ACHN (cell line): ENCODE measurements around the gene LIX1L.
"Not testable (repeated sequence)": the region's sequence is repeated elsewhere in the genome, so short reads cannot be mapped to it uniquely, and the experiment has no call there.

Experiments used
- DNase-seq: peaks from one replicate; pipeline ENCODE4 v3.0.0-alpha.2; 2015
- in situ Hi-C: cut with HindIII; loops from 2 replicates; pipeline ENCODE4 v1.10.0; 2017; ENCODE audit warnings: low sequenced_read_pairs, low pct_ligation_motif_present, low pct_unique_long_range_greater_than_20kb

The LIX1L gene

DNA sequence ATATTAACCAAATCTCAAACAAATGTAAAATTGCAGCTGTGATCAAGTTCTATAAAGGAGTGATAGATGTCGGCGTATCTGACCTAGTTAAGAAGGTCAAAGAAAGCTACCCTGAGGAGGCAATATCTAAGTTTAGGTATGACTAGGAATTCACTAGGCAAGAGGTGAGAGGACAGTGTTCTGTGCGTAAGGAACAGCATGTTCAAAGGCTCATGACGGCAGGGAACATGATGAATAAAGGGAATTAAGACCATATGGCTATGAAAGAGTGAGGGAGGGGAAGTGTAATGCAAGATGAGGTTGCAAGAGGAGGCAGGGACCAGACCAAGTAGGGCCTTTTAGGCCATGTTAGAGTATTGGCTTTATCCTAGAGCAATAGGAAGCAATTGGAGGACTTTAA lies 8.6 kb downstream of the LIX1L start:
- in situ Hi-C loops, result no loop called here
- no peak for DNase-seq

- in situ Hi-C loops, result no loop called here
Measured at GRCh38 chr1:145947551-145947950, 10.3 kb downstream of the LIX1L start.

GRCh38 chr1:145946477-145946986 lies 11.3 kb downstream of the LIX1L start:
- in situ Hi-C loops, result no loop called here
- DNase-seq, result no peak

More at GRCh38 chr1:145947551-145947950, 10.3 kb downstream of the LIX1L start:
- DNase-seq, result no peak

DNA sequence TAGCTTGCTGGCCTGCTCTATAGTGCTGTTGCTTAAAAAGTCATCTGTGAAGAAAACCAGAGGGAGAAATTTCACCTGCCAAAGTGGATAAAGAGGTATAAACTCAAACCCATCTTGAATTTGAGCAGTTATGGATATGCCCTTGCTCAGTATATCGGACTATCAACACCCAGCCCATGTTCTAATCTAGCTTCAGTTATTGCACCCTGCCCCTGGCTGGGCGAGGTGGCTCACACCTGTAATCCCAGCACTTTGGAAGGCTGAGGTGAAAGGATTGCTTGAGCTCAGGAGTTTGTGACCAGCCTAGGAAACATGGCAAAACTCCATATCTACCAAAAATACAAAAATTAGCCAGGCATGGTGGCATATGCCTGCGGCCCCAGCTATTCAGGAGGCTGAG lies 13.3 kb downstream of the LIX1L start:
- in situ Hi-C loops, result no loop called here
- DNase-seq, result no peak

GRCh38 chr1:145942871-145943270 lies 14.9 kb downstream of the LIX1L start:
- in situ Hi-C loops, result no loop called here
- no peak for DNase-seq

DNA sequence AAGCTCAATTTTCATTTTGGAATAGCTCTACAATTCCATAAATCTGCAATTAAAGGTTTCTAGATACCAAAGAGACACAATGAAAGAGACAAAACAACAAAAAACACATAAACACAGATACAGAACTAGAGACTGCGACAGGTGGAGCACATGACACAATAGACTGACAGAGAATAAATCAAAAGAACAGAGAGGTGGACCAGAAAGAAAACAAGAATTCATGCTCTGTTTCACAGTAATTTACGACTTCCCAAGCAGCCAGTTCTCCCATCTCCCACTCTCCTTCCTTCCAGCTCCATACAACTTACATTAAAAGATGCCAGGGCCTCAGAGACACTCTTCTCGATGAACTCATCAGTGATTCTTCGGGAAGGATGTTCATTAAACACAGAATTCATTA lies 15.4 kb downstream of the LIX1L start:
- DNase-seq, result no peak
- in situ Hi-C loops, result no loop called here

- DNase-seq, result no peak
- in situ Hi-C loops, result no loop called here
Measured at GRCh38 chr1:145937436-145937835, 20.4 kb downstream of the LIX1L start.

GRCh38 chr1:145936247-145936646 lies 21.6 kb downstream of the LIX1L start:
- in situ Hi-C loops, result no loop called here
- no peak for DNase-seq

GRCh38 chr1:145935708-145936107 lies 22.1 kb downstream of the LIX1L start:
- in situ Hi-C loops, result no loop called here
- no peak for DNase-seq

GRCh38 chr1:145932522-145933009 lies 25.3 kb downstream of the LIX1L start:
- in situ Hi-C loops, result not testable (repeated sequence)

DNA sequence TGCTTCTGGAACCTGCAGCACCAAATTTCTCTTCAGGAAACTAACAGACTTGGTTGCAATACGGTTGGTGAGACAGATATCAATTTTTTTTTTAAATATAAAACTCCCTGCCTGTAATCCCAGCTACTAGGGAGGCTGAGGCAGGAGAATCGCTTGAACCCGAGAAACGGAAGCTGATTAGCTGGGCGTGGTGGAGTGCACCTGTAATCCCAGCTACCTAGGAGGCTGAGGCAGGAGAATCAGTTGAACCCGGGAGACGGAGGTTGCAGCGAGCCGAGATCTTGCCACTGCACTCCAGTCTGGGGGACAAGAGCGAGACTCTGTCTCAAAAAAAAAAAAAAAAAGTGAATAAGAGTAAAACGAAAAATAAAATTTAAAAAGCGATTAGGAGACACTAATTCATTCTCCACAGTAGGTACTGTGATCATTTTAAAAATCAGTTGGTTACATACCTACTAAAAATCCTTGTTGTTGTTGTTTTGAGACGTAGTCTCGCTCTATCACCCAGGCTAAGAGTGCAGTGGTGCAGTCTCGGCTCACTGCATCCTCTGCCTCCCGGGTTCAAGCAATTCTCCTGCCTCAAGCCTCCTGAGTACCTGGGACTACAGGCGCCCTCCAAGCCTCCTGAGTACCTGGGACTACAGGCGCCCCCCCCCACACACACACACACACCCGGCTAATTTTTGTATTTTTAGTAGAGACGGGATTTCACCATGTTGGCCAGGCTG lies 29.7 kb downstream of the LIX1L start:
- in situ Hi-C loops, result no loop called here
- no peak for DNase-seq

More at GRCh38 chr1:145932522-145933009, 25.3 kb downstream of the LIX1L start:
- DNase-seq, result not testable (repeated sequence)

GRCh38 chr1:145927063-145927886 lies 30.5 kb downstream of the LIX1L start, which contains the start of gene RBM8A:
Gene RBM8A (minus strand): TSS chr1:145927484. CDS start chr1:145927426, 58 bp downstream.
- peak; percentile 99 for DNase-seq
- in situ Hi-C loops, result no loop called here

DNA sequence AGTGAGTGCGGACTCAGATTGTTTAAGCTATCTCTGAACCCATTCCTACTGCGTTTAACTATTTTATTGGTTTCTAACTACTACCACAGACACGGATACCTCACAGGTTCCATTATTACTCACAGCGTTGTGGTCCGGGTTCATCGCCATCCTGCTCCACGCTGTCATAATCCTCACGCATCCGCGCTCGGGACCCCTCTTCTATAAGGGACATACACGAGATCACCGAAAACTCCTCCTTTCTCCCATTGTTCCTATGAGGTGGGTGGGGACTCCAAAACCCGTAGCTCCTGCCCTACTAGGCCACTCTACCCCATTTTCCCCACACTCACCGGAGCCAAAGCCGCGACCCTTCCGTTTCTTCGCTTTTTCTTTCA lies 31.1 kb downstream of the LIX1L start:
- in situ Hi-C loops, result no loop called here
- no peak for DNase-seq

DNA sequence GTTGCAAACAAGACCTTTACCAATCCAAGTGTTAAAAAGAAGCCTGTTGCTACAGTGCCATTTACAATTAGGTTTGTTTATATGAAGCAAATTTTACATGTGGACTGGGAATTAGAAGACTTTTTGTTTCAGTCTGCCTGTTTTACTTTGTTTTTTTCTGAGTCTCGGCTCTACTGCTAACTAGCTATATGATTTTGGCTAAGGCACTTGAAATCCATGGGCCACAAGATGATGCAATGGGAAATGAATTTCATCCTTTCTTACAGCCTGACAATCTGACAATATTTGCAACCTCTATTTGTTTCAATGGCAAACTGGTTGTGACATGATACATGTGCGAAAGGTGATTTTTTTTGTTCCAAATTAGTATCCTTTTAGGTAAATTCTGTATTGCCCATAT lies 35.6 kb downstream of the LIX1L start:
- no peak for DNase-seq
- in situ Hi-C loops, result no loop called here

DNA sequence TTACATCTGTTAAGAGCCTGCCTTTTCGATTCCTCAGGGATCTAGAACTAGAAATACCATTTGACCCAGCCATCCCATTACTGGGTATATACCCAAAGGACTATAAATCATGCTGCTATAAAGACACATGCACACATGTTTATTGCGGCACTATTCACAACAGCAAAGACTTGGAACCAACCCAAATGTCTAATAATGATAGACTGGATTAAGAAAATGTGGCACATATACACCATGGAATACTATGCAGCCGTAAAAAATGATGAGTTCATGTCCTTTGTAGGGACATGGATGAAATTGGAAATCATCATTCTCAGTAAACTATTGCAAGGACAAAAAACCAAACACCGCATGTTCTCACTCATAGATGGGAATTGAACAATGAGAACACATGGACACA lies 37.5 kb downstream of the LIX1L start:
- DNase-seq, in situ Hi-C loops: not testable (repeated sequence)

DNA sequence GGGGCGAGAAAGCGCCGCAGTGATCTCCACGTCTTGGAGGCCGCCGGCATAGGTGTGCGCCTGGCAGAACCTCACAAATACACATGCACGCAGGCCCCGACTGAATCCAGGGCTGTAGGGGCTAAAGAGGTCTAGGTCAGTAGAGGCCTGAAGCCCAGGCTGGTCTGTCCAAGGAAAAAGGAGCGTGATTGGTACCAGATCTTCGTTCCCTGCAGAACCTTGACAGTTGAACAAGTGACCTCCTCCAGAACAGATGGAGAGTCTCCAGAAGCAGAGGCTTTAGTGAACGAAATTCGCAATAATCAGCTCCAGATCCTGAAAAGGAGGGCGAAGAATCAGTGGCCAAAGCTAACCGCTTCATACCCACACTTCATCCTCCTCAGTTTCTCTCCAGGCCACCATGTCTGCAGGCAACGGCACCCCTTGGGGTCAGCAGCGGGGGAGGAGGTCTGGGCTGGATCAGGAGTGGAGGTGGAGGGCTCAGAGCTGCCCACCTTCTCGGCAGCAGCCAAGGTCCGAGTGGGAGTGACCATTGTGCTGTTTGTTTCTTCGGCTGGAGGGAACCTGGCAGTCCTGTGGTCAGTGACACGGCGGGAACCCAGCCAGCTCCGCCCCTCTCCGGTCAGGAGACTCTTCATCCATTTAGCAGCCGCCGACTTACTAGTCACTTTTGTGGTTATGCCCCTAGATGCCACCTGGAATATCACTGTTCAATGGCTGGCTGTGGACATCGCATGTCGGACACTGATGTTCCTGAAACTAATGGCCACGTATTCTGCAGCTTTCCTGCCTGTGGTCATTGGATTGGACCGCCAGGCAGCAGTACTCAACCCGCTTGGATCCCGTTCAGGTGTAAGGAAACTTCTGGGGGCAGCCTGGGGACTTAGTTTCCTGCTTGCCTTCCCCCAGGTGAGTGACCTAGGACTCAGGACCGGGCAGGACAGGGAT lies 38.6 kb downstream of the LIX1L start:
- in situ Hi-C loops, result no loop called here
- peak; percentile 70 for DNase-seq

GRCh38 chr1:145918144-145918991 lies 39.4 kb downstream of the LIX1L start, which contains the start of gene PEX11B:
Gene PEX11B (minus strand): TSS chr1:145918717. CDS start chr1:145918688, 29 bp downstream.
- in situ Hi-C loops, result no loop called here
- peak; percentile 88 for DNase-seq
